ENCODE results near the gene HAND1. TPM values are rescaled to one million over a fixed set of nuclear protein-coding genes. Genes with fewer than 3 reads are reported as not detected.

HAND1 gene
- total and polyA plus RNA-seq, 3 donors from 2014 or later: 0.24 TPM; not detected in 2

DNA sequence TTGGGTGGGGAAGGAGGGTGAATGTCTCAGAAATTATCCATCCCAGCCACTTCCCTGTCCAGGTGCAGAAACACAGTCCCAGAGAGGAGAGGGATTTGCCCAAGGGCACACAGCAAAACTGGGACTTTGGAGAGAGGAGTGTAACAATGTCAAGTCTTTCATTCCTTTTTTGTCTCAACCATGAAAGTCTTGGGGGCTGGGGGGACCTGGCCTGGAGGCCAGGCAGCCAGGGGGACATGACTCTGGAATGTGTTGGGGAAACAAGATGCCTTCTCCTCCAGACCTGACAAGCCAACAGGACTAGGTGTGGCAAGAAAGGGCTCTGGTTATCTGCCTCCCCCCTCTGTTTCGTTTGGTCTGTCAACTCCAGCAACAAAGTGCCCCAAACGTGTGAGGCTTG lies 13.9 kb upstream of the HAND1 start:
- intact Hi-C loops (cut with DNase I; ENCODE audit: low total_unique reads): no loop called here
- Histone ChIP-seq H3K4me1 (no peaks in the 10 kb centered on the region), H3K9me3 (no peaks in the 10 kb centered on the region), H3K4me3 (no peak overlapping the region), H3K36me3 (ENCODE audit: low read depth, missing control alignments) (no peaks in the 10 kb centered on the region), H3K27me3 (no peaks in the 10 kb centered on the region), H3K27ac (no peak overlapping the region)
- 66 to 83% methylated on average over 2 of the region's 2 CpGs for WGBS, 2 donors
- no peak for TF ChIP-seq POLR2A (IDR thresholded peaks at IDR 0.05)
- DNase-seq: no peak

DNA sequence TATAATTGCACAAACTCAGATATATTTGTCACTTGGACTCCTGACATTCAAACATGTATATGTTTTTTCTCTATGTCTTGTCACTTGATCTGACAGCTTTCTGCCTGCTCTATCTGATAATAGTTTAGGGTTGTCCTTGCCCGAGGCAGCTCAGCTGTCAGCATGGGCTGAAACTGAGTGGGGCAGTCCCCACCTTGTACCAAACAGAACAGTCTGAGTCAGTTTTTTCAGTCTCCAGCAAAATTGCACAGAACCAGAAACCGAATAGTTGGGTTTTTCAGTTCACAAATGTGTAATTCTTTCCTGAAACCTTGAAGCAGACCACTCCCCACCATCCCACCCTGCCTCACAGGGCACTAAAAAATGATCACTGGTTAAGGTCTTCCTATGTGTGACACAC lies 9.5 kb upstream of the HAND1 start:
- no peak for TF ChIP-seq POLR2A (IDR thresholded peaks at IDR 0.05)
- DNase-seq: no peak
- H3K4me1 ChIP-seq: no peaks in the 10 kb centered on the region
- WGBS, 2 donors: 41 to 48% methylated on average over 2 of the region's 2 CpGs
- H3K4me3 ChIP-seq: no peak overlapping the region
- no peaks in the 10 kb centered on the region for H3K27me3 ChIP-seq
- H3K9me3 ChIP-seq: no peaks in the 10 kb centered on the region
- no peak overlapping the region for H3K27ac ChIP-seq
- no peaks in the 10 kb centered on the region for H3K36me3 ChIP-seq (ENCODE audit: low read depth, missing control alignments)
- intact Hi-C loops (cut with DNase I; ENCODE audit: low total_unique reads): no loop called here

- Histone ChIP-seq H3K4me1 (no peaks in the 10 kb centered on the region), H3K9me3 (no peaks in the 10 kb centered on the region), H3K36me3 (ENCODE audit: low read depth, missing control alignments) (no peaks in the 10 kb centered on the region), H3K4me3 (no peak overlapping the region), H3K27ac (no peak overlapping the region), H3K27me3 (no peaks in the 10 kb centered on the region)
- 39 to 40% methylated on average over 4 of the region's 4 CpGs for WGBS, 2 donors
- intact Hi-C loops (cut with DNase I; ENCODE audit: low total_unique reads): no loop called here
- TF ChIP-seq POLR2A (IDR thresholded peaks at IDR 0.05) (no peak), CTCF (IDR thresholded peaks at IDR 0.05) (no peak)
- no peak for DNase-seq
Measured at GRCh38 chr5:154486427-154486866, 8.4 kb upstream of the HAND1 start.

DNA sequence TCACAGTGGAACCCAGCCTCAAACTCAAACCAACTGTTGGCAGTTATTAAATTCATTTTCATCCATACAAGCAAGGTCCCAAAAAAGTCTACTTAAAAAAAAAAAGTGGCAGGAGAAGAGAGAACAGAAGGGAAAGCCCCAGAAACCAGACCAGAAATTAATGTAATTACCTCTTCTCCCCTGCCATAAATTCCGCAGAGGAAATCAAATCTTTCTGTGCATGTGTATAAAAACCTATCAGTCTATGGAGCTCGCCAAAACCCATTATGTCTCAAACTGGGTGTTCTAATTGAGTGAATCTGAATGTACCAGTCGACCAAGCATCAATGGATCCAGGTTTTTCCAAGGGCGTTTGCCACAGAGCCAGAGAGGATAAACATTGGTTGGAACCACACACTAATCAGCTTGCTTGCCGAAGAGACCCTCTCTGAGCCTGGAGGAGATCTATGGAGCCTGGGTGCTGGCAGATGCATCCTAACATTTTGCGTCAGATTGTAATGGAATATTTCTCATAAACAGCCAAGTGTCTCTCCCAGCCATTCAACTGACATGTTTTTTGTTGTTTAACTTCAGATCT lies 7.9 kb upstream of the HAND1 start:
- no peaks in the 10 kb centered on the region for H3K4me1 ChIP-seq
- DNase-seq: no peak

GRCh38 chr5:154485096-154485491 lies 7.1 kb upstream of the HAND1 start:
- 22 to 33% methylated on average over 2 of the region's 2 CpGs for WGBS, 2 donors
- Histone ChIP-seq H3K27me3 (no peaks in the 10 kb centered on the region), H3K4me1 (no peaks in the 10 kb centered on the region)

More for the DNA sequence above, 7.9 kb upstream of the HAND1 start:
- Histone ChIP-seq H3K4me3 (no peak overlapping the region), H3K9me3 (no peaks in the 10 kb centered on the region), H3K36me3 (ENCODE audit: low read depth, missing control alignments) (no peaks in the 10 kb centered on the region), H3K27ac (no peak overlapping the region), H3K27me3 (no peaks in the 10 kb centered on the region)
- 38 to 52% methylated on average over 6 of the region's 6 CpGs for WGBS, 2 donors
- TF ChIP-seq CTCF (IDR thresholded peaks at IDR 0.05) (no peak), POLR2A (IDR thresholded peaks at IDR 0.05) (no peak)
- intact Hi-C loops (cut with DNase I; ENCODE audit: low total_unique reads): no loop called here

More at GRCh38 chr5:154485096-154485491, 7.1 kb upstream of the HAND1 start:
- TF ChIP-seq CTCF (IDR thresholded peaks at IDR 0.05): no peak
- no peak for TF ChIP-seq POLR2A (IDR thresholded peaks at IDR 0.05)
- DNase-seq: no peak
- H3K36me3 ChIP-seq (ENCODE audit: low read depth, missing control alignments): no peaks in the 10 kb centered on the region
- intact Hi-C loops (cut with DNase I; ENCODE audit: low total_unique reads): no loop called here
- H3K27ac ChIP-seq: no peak overlapping the region
- no peak overlapping the region for H3K4me3 ChIP-seq
- no peaks in the 10 kb centered on the region for H3K9me3 ChIP-seq

Data from testis (tissue), 3 donors.